GM13976 (cell line): Measurements from ENCODE around the gene DUS1L.

ENCODE experiments used
- DNase-seq: peaks from one replicate; pipeline ENCODE4 v3.0.0; 2012; ENCODE audit warnings: low spot score
- in situ Hi-C: fragments of 300-500 bp; cut with MboI; formaldehyde crosslinking; loops from one replicate; pipeline ENCODE4 v1.12.0; 2022; ENCODE audit warnings: low sequenced_read_pairs, mixed read lengths, inconsistent platforms; ENCODE audit not compliant: unreplicated experiment
- TF ChIP-seq, protein P1 (sequence below): IDR thresholded peaks from 2 replicates; pipeline ENCODE4 v1.5.1; 2012; ENCODE audit warnings: borderline replicate concordance, mild to moderate bottlenecking; ENCODE audit not compliant: insufficient read depth; ENCODE audit errors: extremely low read depth, missing control alignments, control extremely low read depth

Gene DUS1L

GRCh38 chr17:82065638-82066303 is at the start of gene DUS1L:
Gene DUS1L (minus strand): TSS chr17:82065804. CDS start chr17:82065059, 745 bp downstream.
- in situ Hi-C loops, result no loop called here
- TF ChIP-seq, protein P1, sequence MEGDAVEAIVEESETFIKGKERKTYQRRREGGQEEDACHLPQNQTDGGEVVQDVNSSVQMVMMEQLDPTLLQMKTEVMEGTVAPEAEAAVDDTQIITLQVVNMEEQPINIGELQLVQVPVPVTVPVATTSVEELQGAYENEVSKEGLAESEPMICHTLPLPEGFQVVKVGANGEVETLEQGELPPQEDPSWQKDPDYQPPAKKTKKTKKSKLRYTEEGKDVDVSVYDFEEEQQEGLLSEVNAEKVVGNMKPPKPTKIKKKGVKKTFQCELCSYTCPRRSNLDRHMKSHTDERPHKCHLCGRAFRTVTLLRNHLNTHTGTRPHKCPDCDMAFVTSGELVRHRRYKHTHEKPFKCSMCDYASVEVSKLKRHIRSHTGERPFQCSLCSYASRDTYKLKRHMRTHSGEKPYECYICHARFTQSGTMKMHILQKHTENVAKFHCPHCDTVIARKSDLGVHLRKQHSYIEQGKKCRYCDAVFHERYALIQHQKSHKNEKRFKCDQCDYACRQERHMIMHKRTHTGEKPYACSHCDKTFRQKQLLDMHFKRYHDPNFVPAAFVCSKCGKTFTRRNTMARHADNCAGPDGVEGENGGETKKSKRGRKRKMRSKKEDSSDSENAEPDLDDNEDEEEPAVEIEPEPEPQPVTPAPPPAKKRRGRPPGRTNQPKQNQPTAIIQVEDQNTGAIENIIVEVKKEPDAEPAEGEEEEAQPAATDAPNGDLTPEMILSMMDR, result no peak
- DNase-seq, result peak; percentile 95

- DNase-seq, result no peak
- in situ Hi-C loops, result no loop called here
- TF ChIP-seq, protein P1, result no peak
Observed at GRCh38 chr17:82114872-82115271, 49.3 kb upstream of the DUS1L start.

GRCh38 chr17:82114447-82114846 is 48.8 kb upstream of the DUS1L start:
- in situ Hi-C loops, result no loop called here
- no peak for DNase-seq
- TF ChIP-seq, protein P1, result no peak

- in situ Hi-C loops, result no loop called here
- TF ChIP-seq, protein P1, result no peak
Observed at GRCh38 chr17:82113941-82114340, 48.3 kb upstream of the DUS1L start.

GRCh38 chr17:82113422-82113821 is 47.8 kb upstream of the DUS1L start:
- DNase-seq, result no peak
- TF ChIP-seq, protein P1, result no peak
- in situ Hi-C loops, result no loop called here

More at GRCh38 chr17:82113941-82114340, 48.3 kb upstream of the DUS1L start:
- no peak for DNase-seq

GRCh38 chr17:82112914-82113311 is 47.3 kb upstream of the DUS1L start:
- no peak for DNase-seq
- TF ChIP-seq, protein P1, result no peak
- in situ Hi-C loops, result no loop called here
